HG03457 (cell line): Measurements from ENCODE around the gene PFKFB2.
"Not testable (repeated sequence)": the region's sequence is repeated elsewhere in the genome, so short reads cannot be mapped to it uniquely, and the experiment has no call there.

ENCODE experiments used
- ATAC-seq: cut with Tn5 transposase; IDR thresholded peaks from one replicate; pipeline ENCODE4 v1.9.1; 2021; ENCODE audit warnings: moderate number of reproducible peaks; ENCODE audit not compliant: unreplicated experiment

PFKFB2 gene

DNA sequence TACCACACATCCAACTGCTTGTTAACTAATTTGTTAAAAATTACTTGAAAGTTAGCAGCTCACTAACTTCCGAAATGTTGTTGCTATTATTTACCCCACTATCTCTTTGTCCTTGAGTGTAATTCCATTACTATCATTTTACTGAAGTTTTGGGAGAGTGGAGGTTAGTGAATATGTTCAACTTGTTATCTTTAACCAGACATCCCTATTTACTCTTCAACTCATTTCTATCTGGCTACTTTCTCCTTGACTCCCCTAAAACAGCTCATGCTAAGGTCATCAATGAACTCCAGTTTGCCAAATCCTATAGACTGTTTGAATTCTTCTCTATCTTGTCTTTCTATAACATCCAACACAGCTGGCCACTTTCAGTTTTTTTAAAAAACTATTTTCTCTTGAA is 16.2 kb upstream of the PFKFB2 start:
- ATAC-seq: no peak

GRCh38 chr1:207039380-207040180 is 13.5 kb upstream of the PFKFB2 start:
- ATAC-seq: no peak

GRCh38 chr1:207040181-207040533 is 12.9 kb upstream of the PFKFB2 start:
- ATAC-seq: no peak

GRCh38 chr1:207041397-207041796 is 11.7 kb upstream of the PFKFB2 start:
- ATAC-seq: not testable (repeated sequence)

- no peak for ATAC-seq
Measured at GRCh38 chr1:207045453-207045852, 7.6 kb upstream of the PFKFB2 start.

DNA sequence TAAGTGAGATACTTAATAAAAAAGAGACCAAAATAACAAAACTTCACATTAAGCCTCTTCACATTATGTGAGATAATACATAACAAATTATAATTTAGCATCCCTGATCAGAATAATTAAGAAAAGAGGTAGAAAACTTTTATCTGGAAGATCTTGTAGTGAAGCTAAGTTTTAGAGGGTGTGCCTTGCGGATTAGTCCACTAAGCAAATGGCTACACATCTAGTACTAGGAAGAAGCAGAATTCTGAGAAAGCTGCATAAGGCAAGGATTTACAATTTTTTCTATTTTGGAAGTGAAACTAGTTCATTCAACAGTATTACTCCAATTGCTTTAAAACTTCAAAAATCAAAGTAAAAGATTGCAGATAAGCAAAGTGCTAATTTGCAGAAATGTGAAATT is 5.6 kb upstream of the PFKFB2 start:
- no peak for ATAC-seq

- no peak for ATAC-seq
Measured at GRCh38 chr1:207048041-207048440, 5.0 kb upstream of the PFKFB2 start.

GRCh38 chr1:207049054-207049453 is 4.0 kb upstream of the PFKFB2 start:
- ATAC-seq: no peak

DNA sequence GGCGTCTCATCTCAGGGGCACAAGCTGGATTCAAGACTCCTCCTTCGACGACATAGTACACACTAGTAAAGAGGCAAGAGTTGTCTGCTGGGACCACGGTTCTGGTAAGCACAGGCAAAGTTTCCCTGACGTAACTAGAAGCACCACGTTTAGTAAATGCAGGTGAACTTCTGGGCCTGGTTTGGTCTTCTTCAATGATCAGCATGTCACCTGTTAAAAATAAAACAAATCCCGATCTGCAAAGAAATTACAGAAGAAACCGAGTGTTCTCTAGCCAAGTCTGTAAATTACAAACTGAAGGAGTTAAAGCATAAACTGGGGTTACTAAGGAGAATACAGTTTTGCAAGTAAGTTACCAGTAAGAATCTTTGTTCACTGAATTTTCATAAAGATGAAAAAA is 3.6 kb upstream of the PFKFB2 start:
- ATAC-seq: no peak

DNA sequence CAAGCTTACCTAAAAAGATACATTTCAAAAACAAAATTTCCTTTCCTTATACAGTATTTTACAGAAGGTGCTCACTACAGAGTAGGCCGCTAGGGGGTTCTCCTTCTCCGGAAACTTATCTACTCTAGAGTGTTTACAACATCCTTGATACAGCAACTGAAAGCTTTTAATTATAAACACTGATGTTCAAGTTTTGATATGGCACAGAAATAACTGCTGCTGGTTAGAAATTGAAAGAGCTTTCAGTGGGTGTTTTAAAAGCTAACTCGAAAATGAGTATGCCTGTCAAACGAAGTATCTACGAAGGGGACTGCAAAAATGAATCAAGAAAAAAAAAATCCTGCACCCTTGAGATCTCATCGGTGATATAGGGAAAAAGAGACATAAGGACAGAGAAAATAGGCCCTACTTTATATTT is 3.1 kb upstream of the PFKFB2 start:
- ATAC-seq: no peak

GRCh38 chr1:207050480-207051190 is 2.4 kb upstream of the PFKFB2 start:
- no peak for ATAC-seq

DNA sequence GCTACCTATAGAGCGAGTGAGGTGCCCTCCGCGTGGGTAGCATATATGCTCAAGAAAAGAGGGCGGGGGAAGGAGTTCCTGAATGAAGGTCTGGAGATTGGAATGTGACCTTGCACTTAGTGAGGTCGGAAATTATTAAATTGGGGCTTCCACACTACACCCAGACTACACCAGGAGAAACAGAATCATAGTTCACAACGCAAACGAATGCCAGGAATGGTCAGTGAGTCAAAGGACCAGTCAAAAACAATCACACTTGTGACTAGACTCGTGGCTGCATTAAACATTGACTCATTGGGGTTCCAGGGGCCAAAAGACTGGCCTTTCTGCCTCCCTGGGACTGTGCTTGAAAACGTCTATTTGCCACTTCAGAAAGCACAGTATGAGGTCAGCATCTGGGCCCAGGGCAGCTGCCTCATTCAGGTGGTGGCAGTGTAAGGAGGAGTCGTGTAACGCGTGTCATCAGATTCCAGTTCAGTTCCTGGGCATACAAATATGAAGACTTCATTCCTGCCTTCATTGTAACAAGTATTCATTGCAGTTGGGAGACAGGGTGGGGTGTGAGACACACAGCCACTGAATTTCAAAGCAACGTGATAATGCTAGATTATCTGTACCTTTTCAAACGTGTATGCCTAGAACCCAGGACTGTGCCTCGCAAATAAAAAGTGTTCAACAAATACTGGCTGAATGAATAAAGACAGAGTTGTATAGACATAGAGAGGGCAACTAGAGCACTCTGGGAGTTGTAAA is 1.7 kb upstream of the PFKFB2 start, which contains the start of gene YOD1:
YOD1 (minus strand) TSS at position 18 of the 753 bp plus-strand sequence. CDS start 178 bp downstream, outside the sequence.
- ATAC-seq: no peak

GRCh38 chr1:207054491-207054890 is 1.4 kb downstream of the PFKFB2 start:
- no peak for ATAC-seq

GRCh38 chr1:207055386-207056001 is 2.4 kb downstream of the PFKFB2 start:
- no peak for ATAC-seq

DNA sequence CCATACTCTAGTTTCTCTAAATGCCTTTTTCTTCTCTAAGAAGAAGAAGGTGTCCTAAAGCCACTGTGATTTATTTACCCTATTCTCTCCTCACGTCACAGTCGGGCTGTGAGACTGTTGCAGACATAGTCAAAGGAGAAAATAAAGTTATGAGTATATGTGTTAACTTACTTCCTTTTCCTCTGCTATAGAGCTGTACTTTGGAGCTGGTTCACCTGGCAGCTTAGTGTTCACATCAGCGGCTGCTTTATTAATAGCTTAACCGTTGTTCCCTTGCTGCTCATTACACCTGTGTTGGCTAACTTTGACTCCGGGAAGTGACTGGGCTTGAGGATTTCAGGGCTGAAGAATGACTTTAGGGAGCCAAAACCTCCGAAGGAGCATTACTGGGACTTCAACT is 3.6 kb downstream of the PFKFB2 start:
- no peak for ATAC-seq

GRCh38 chr1:207058252-207058651 is 5.2 kb downstream of the PFKFB2 start:
- ATAC-seq: no peak

- no peak for ATAC-seq
Measured at GRCh38 chr1:207058878-207059867, 6.1 kb downstream of the PFKFB2 start.

GRCh38 chr1:207059881-207060280 is 6.8 kb downstream of the PFKFB2 start:
- no peak for ATAC-seq

DNA sequence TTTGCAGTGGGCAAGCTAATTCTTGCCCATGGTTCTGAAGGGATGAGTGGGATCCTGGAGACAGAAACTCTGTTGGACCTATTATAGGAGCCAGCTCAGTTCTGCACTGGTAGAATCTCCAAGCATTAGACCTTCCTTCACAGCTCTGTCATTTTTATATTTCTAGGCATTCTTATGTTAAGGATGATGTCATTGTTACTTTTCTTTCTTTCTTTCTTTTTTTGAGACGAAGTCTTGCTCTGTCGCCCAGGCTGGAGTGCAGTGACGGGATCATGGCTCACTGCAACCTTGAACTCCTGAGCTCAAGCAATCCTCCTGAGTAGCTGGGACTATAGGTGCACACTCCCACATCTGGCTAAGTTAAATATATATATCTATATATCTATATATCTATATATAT is 7.5 kb downstream of the PFKFB2 start:
- no peak for ATAC-seq

DNA sequence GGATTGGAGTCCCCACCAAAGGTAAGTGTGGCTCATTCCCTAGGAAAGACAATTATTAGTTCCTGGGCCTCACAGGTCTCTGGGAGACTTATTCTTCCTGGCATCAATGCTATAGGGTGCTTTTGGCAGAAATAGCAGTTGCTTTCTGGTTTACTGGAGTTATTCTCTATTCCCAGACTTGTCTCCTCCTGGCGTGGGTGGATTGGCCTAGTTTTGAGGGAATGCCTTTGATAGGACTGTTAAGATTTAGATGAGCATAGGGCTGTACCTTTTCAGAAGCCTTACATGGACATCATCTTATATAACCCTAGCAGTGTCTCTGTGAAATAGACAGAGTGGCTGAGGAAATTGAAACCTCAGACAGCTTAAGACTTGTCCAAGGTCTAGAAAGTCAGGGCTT is 9.0 kb downstream of the PFKFB2 start:
- ATAC-seq: no peak
